ENCODE data around the gene PIWIL4.

PIWIL4 gene

GRCh38 chr11:94557992-94558391 is 9.2 kb upstream of the PIWIL4 start:
- CTCF ChIA-PET: no interaction called here
- TF ChIP-seq CTCF (IDR thresholded peaks at IDR 0.05; ENCODE audit: control extremely low read depth, extremely low read depth, low read depth, missing control alignments): no peak
- POLR2A ChIA-PET: no interaction called here
- no peak for DNase-seq (ENCODE audit: extremely low spot score)

- CTCF ChIA-PET: interaction anchor here (0.7 to 1.4 kb wide), 3 partner anchors 9 to 29 kb away, joined by 3 to 4 read pairs (median 3); no protein-coding TSS in a partner anchor
- POLR2A ChIA-PET: no interaction called here
- no peak for DNase-seq (ENCODE audit: extremely low spot score)
- no peak for TF ChIP-seq CTCF (IDR thresholded peaks at IDR 0.05; ENCODE audit: control extremely low read depth, extremely low read depth, low read depth, missing control alignments)
These were observed 8.7 kb upstream of the PIWIL4 start for GRCh38 chr11:94558468-94558867.

GRCh38 chr11:94558932-94559331 is 8.2 kb upstream of the PIWIL4 start:
- CTCF ChIA-PET: interaction anchor here (0.7 to 1.4 kb wide), 3 partner anchors 10 to 29 kb away, joined by 3 to 4 read pairs (median 3); no protein-coding TSS in a partner anchor
- no peak for TF ChIP-seq CTCF (IDR thresholded peaks at IDR 0.05; ENCODE audit: control extremely low read depth, extremely low read depth, low read depth, missing control alignments)
- POLR2A ChIA-PET: no interaction called here
- no peak for DNase-seq (ENCODE audit: extremely low spot score)

- TF ChIP-seq CTCF (IDR thresholded peaks at IDR 0.05; ENCODE audit: control extremely low read depth, extremely low read depth, low read depth, missing control alignments): no peak
- no peak for DNase-seq (ENCODE audit: extremely low spot score)
- ChIA-PET POLR2A (no interaction called here), CTCF (interaction anchor here (0.7 to 1.4 kb wide), 3 partner anchors 10 to 28 kb away, joined by 3 to 4 read pairs (median 3); no protein-coding TSS in a partner anchor)
These were observed 7.8 kb upstream of the PIWIL4 start for GRCh38 chr11:94559361-94559760.

- POLR2A ChIA-PET: no interaction called here
- TF ChIP-seq CTCF (IDR thresholded peaks at IDR 0.05; ENCODE audit: control extremely low read depth, extremely low read depth, low read depth, missing control alignments): no peak
- DNase-seq (ENCODE audit: extremely low spot score): no peak
- CTCF ChIA-PET: interaction anchor here (1.3 to 1.4 kb wide), 2 partner anchors 9 to 10 kb away, joined by 4 read pairs; no protein-coding TSS in a partner anchor
These were observed 6.3 kb upstream of the PIWIL4 start for GRCh38 chr11:94560834-94561233.

- TF ChIP-seq CTCF (IDR thresholded peaks at IDR 0.05; ENCODE audit: control extremely low read depth, extremely low read depth, low read depth, missing control alignments): no peak
- ChIA-PET POLR2A (no interaction called here), CTCF (interaction anchor here (0.9 to 1.0 kb wide), 2 partner anchors 11 to 16 kb away, joined by 3 read pairs; no protein-coding TSS in a partner anchor)
- no peak for DNase-seq (ENCODE audit: extremely low spot score)
These were observed 3.9 kb upstream of the PIWIL4 start for GRCh38 chr11:94563176-94563847.
